ENCODE measurements around the gene HRK. TPM values are rescaled to one million over a fixed set of nuclear protein-coding genes. Genes with fewer than 3 reads are reported as not detected.
A peak's percentile ranks its signal among the peaks of the same experiment; 100 is the strongest.

HRK gene
- total RNA-seq, 1 donor from 2014 or later: 2.1 TPM

GRCh38 chr12:116918464-116918863 is 37.2 kb upstream of the HRK start:
- Histone ChIP-seq H4K20me1 (ENCODE audit: insufficient read depth, low read length) (peaks cover 90% of the 10 kb centered on the region), H3K4me2 (ENCODE audit: low read length) (no peak overlapping the region), H3K27me3 (ENCODE audit: insufficient read depth, low read length) (no peaks in the 10 kb centered on the region), H3K9ac (ENCODE audit: low read length) (no peak overlapping the region), H3K79me2 (ENCODE audit: insufficient read depth, low read length) (peaks cover 77% of the 10 kb centered on the region), H3K27ac (ENCODE audit: low read depth, low read length) (no peak overlapping the region), H3K4me1 (ENCODE audit: insufficient read depth, low read length) (peaks cover 7% of the 10 kb centered on the region), H3K9me3 (ENCODE audit: insufficient read depth, low read depth, low read length) (no peaks in the 10 kb centered on the region), H3K36me3 (ENCODE audit: insufficient read depth, low read length) (peaks cover 5% of the 10 kb centered on the region), H3K4me3 (ENCODE audit: insufficient read depth, low read depth, low read length) (no peak overlapping the region), H2AFZ (ENCODE audit: low read depth, low read length) (no peak overlapping the region)
- H3K4me1 Mint-ChIP-seq (ENCODE audit: low read depth, unreplicated experiment): peaks cover 25% of the 10 kb centered on the region
- H3K27ac Mint-ChIP-seq (ENCODE audit: unreplicated experiment): no peak overlapping the region
- peaks cover 2% of the 10 kb centered on the region for H3K9me3 Mint-ChIP-seq (ENCODE audit: unreplicated experiment)
- no peak for FAIRE-seq
- DNase-seq (ENCODE audit: low read depth): no peak
- TF ChIP-seq CTCF (IDR thresholded peaks at IDR 0.05; ENCODE audit: insufficient read depth, low read depth, low read length) (no peak), EZH2 (IDR thresholded peaks at IDR 0.05; ENCODE audit: insufficient read depth, low read length) (no peak)
- peaks cover 16% of the 10 kb centered on the region for H3K36me3 Mint-ChIP-seq (ENCODE audit: low read depth, unreplicated experiment)
- no peaks in the 10 kb centered on the region for H3K27me3 Mint-ChIP-seq (ENCODE audit: low read depth, unreplicated experiment)
- no peak overlapping the region for H3K4me3 Mint-ChIP-seq (ENCODE audit: unreplicated experiment)

GRCh38 chr12:116916714-116917114 is 35.5 kb upstream of the HRK start:
- H3K27me3 Mint-ChIP-seq (ENCODE audit: low read depth, unreplicated experiment): no peaks in the 10 kb centered on the region
- H3K9me3 Mint-ChIP-seq (ENCODE audit: unreplicated experiment): peaks cover 2% of the 10 kb centered on the region
- Histone ChIP-seq H3K27me3 (ENCODE audit: insufficient read depth, low read length) (no peaks in the 10 kb centered on the region), H3K4me3 (ENCODE audit: insufficient read depth, low read depth, low read length) (no peak overlapping the region), H3K79me2 (ENCODE audit: insufficient read depth, low read length) (peaks cover 82% of the 10 kb centered on the region), H3K4me1 (ENCODE audit: insufficient read depth, low read length) (peaks cover 12% of the 10 kb centered on the region), H3K36me3 (ENCODE audit: insufficient read depth, low read length) (peaks cover 5% of the 10 kb centered on the region), H3K9ac (ENCODE audit: low read length) (no peak overlapping the region), H3K4me2 (ENCODE audit: low read length) (peak overlapping the region; percentile 38), H3K27ac (ENCODE audit: low read depth, low read length) (no peak overlapping the region), H4K20me1 (ENCODE audit: insufficient read depth, low read length) (peaks cover 83% of the 10 kb centered on the region), H2AFZ (ENCODE audit: low read depth, low read length) (no peak overlapping the region), H3K9me3 (ENCODE audit: insufficient read depth, low read depth, low read length) (no peaks in the 10 kb centered on the region)
- peak overlapping the region; percentile 34 for H3K27ac Mint-ChIP-seq (ENCODE audit: unreplicated experiment)
- DNase-seq (ENCODE audit: low read depth) (peak; percentile 87), FAIRE-seq (no peak)
- peaks cover 29% of the 10 kb centered on the region for H3K4me1 Mint-ChIP-seq (ENCODE audit: low read depth, unreplicated experiment)
- peaks cover 15% of the 10 kb centered on the region for H3K36me3 Mint-ChIP-seq (ENCODE audit: low read depth, unreplicated experiment)
- peak overlapping the region; percentile 18 for H3K4me3 Mint-ChIP-seq (ENCODE audit: unreplicated experiment)
- TF ChIP-seq EZH2 (IDR thresholded peaks at IDR 0.05; ENCODE audit: insufficient read depth, low read length) (no peak), CTCF (IDR thresholded peaks at IDR 0.05; ENCODE audit: insufficient read depth, low read depth, low read length) (peak; percentile 8)

GRCh38 chr12:116916122-116916521 is 34.9 kb upstream of the HRK start:
- H3K4me1 ChIP-seq (ENCODE audit: insufficient read depth, low read length): peaks cover 12% of the 10 kb centered on the region
- no peak overlapping the region for H2AFZ ChIP-seq (ENCODE audit: low read depth, low read length)
- FAIRE-seq (no peak), DNase-seq (ENCODE audit: low read depth) (peak; percentile 64)
- no peaks in the 10 kb centered on the region for H3K9me3 ChIP-seq (ENCODE audit: insufficient read depth, low read depth, low read length)
- Mint-ChIP-seq H3K4me3 (ENCODE audit: unreplicated experiment) (peak overlapping the region; percentile 46), H3K9me3 (ENCODE audit: unreplicated experiment) (peaks cover 2% of the 10 kb centered on the region), H3K36me3 (ENCODE audit: low read depth, unreplicated experiment) (peaks cover 15% of the 10 kb centered on the region), H3K4me1 (ENCODE audit: low read depth, unreplicated experiment) (peaks cover 29% of the 10 kb centered on the region), H3K27ac (ENCODE audit: unreplicated experiment) (peak overlapping the region; percentile 34), H3K27me3 (ENCODE audit: low read depth, unreplicated experiment) (no peaks in the 10 kb centered on the region)
- no peak overlapping the region for H3K4me3 ChIP-seq (ENCODE audit: insufficient read depth, low read depth, low read length)
- TF ChIP-seq EZH2 (IDR thresholded peaks at IDR 0.05; ENCODE audit: insufficient read depth, low read length): no peak
- no peak for TF ChIP-seq CTCF (IDR thresholded peaks at IDR 0.05; ENCODE audit: insufficient read depth, low read depth, low read length)
- H3K36me3 ChIP-seq (ENCODE audit: insufficient read depth, low read length): peaks cover 5% of the 10 kb centered on the region
- peak overlapping the region; percentile 13 for H3K27ac ChIP-seq (ENCODE audit: low read depth, low read length)
- H3K27me3 ChIP-seq (ENCODE audit: insufficient read depth, low read length): no peaks in the 10 kb centered on the region
- H3K9ac ChIP-seq (ENCODE audit: low read length): no peak overlapping the region
- H3K79me2 ChIP-seq (ENCODE audit: insufficient read depth, low read length): peaks cover 84% of the 10 kb centered on the region
- no peak overlapping the region for H3K4me2 ChIP-seq (ENCODE audit: low read length)
- H4K20me1 ChIP-seq (ENCODE audit: insufficient read depth, low read length): peaks cover 78% of the 10 kb centered on the region

Data from astrocyte (in vitro differentiated cells and primary cell).